ENCODE data around the gene CNTN4.

CNTN4 gene

GRCh38 chr3:2944628-2945027 lies 846.0 kb downstream of the CNTN4 start:
- TF ChIP-seq CTCF (IDR thresholded peaks at IDR 0.05; ENCODE audit: low read depth, low read length, missing control alignments): no peak
- no peaks in the 10 kb centered on the region for H3K27me3 ChIP-seq (replicated peaks)
- no peak overlapping the region for H3K4me3 ChIP-seq (ENCODE audit: low read depth, low read length)
- no peaks in the 10 kb centered on the region for H3K36me3 ChIP-seq (replicated peaks)
- no peak for DNase-seq
- H3K27ac ChIP-seq: no peak overlapping the region
- in situ Hi-C loops (cut with HindIII; ENCODE audit: low pct_ligation_motif_present, low sequenced_read_pairs): no loop called here

- in situ Hi-C loops (cut with HindIII; ENCODE audit: low pct_ligation_motif_present, low sequenced_read_pairs): no loop called here
- no peak for DNase-seq
- H3K4me3 ChIP-seq (ENCODE audit: low read depth, low read length): no peak overlapping the region
- no peak overlapping the region for H3K27ac ChIP-seq
- H3K27me3 ChIP-seq (replicated peaks): no peaks in the 10 kb centered on the region
- no peaks in the 10 kb centered on the region for H3K36me3 ChIP-seq (replicated peaks)
- TF ChIP-seq CTCF (IDR thresholded peaks at IDR 0.05; ENCODE audit: low read depth, low read length, missing control alignments): no peak
Measured at GRCh38 chr3:2945121-2945520, 846.5 kb downstream of the CNTN4 start.

GRCh38 chr3:2947536-2947935 lies 848.9 kb downstream of the CNTN4 start:
- in situ Hi-C loops (cut with HindIII; ENCODE audit: low pct_ligation_motif_present, low sequenced_read_pairs): no loop called here
- Histone ChIP-seq H3K36me3 (replicated peaks) (no peaks in the 10 kb centered on the region), H3K4me3 (ENCODE audit: low read depth, low read length) (no peak overlapping the region), H3K27ac (no peak overlapping the region), H3K27me3 (replicated peaks) (no peaks in the 10 kb centered on the region)
- no peak for DNase-seq
- TF ChIP-seq CTCF (IDR thresholded peaks at IDR 0.05; ENCODE audit: low read depth, low read length, missing control alignments): no peak

GRCh38 chr3:2948882-2949281 lies 850.2 kb downstream of the CNTN4 start:
- no peak for DNase-seq
- in situ Hi-C loops (cut with HindIII; ENCODE audit: low pct_ligation_motif_present, low sequenced_read_pairs): no loop called here
- TF ChIP-seq CTCF (IDR thresholded peaks at IDR 0.05; ENCODE audit: low read depth, low read length, missing control alignments): no peak
- H3K27me3 ChIP-seq (replicated peaks): no peaks in the 10 kb centered on the region
- H3K36me3 ChIP-seq (replicated peaks): no peaks in the 10 kb centered on the region
- no peak overlapping the region for H3K27ac ChIP-seq
- no peak overlapping the region for H3K4me3 ChIP-seq (ENCODE audit: low read depth, low read length)

GRCh38 chr3:2950159-2950558 lies 851.5 kb downstream of the CNTN4 start:
- Histone ChIP-seq H3K4me3 (ENCODE audit: low read depth, low read length) (no peak overlapping the region), H3K36me3 (replicated peaks) (no peaks in the 10 kb centered on the region), H3K27ac (no peak overlapping the region), H3K27me3 (replicated peaks) (no peaks in the 10 kb centered on the region)
- DNase-seq: no peak
- no peak for TF ChIP-seq CTCF (IDR thresholded peaks at IDR 0.05; ENCODE audit: low read depth, low read length, missing control alignments)
- in situ Hi-C loops (cut with HindIII; ENCODE audit: low pct_ligation_motif_present, low sequenced_read_pairs): no loop called here

- TF ChIP-seq CTCF (IDR thresholded peaks at IDR 0.05; ENCODE audit: low read depth, low read length, missing control alignments): no peak
- no peak for DNase-seq
- Histone ChIP-seq H3K4me3 (ENCODE audit: low read depth, low read length) (no peak overlapping the region), H3K27ac (no peak overlapping the region), H3K27me3 (replicated peaks) (no peaks in the 10 kb centered on the region), H3K36me3 (replicated peaks) (no peaks in the 10 kb centered on the region)
- in situ Hi-C loops (cut with HindIII; ENCODE audit: low pct_ligation_motif_present, low sequenced_read_pairs): no loop called here
Measured at GRCh38 chr3:2957115-2957514, 858.4 kb downstream of the CNTN4 start.

Measured in brain microvascular endothelial cell (primary cell).